WI38 (cell line): ENCODE measurements around the gene LMCD1.

ENCODE experiments used
- H3K4me3 ChIP-seq: 2 replicates; pipeline ENCODE4 v1.5.1; 2011; ENCODE audit warnings: low read depth, mild to moderate bottlenecking, control low read depth, low read length
- CTCF ChIP-seq: IDR thresholded peaks from 2 replicates; pipeline ENCODE4 v1.5.1; 2012; ENCODE audit warnings: low read depth, mild to moderate bottlenecking, control low read depth, low read length

Gene LMCD1

GRCh38 chr3:8458238-8458661, 43.4 kb upstream of the LMCD1 start:
- no peak overlapping the region for H3K4me3 ChIP-seq
- TF ChIP-seq CTCF: no peak

- no peak overlapping the region for H3K4me3 ChIP-seq
- TF ChIP-seq CTCF: no peak
Measured at GRCh38 chr3:8458711-8459110, 42.9 kb upstream of the LMCD1 start.

GRCh38 chr3:8460050-8460708, 41.4 kb upstream of the LMCD1 start:
- no peak overlapping the region for H3K4me3 ChIP-seq

GRCh38 chr3:8460815-8461456, 40.7 kb upstream of the LMCD1 start:
- H3K4me3 ChIP-seq: no peak overlapping the region
- TF ChIP-seq CTCF: no peak

More at GRCh38 chr3:8460050-8460708, 41.4 kb upstream of the LMCD1 start:
- no peak for TF ChIP-seq CTCF

- TF ChIP-seq CTCF: no peak
- no peak overlapping the region for H3K4me3 ChIP-seq
Measured at GRCh38 chr3:8464668-8465067, 37.0 kb upstream of the LMCD1 start.

GRCh38 chr3:8466526-8466925, 35.1 kb upstream of the LMCD1 start:
- TF ChIP-seq CTCF: no peak
- H3K4me3 ChIP-seq: no peak overlapping the region

GRCh38 chr3:8470801-8471200, 30.8 kb upstream of the LMCD1 start:
- H3K4me3 ChIP-seq: no peak overlapping the region
- no peak for TF ChIP-seq CTCF
